Mammary epithelial cell (primary cell): ENCODE results near the gene TMEM222.

ENCODE experiments used
- EZH2 ChIP-seq: IDR thresholded peaks from 2 replicates; pipeline ENCODE4 v1.6.1; 2012; ENCODE audit warnings: low read length, inconsistent platforms, borderline replicate concordance
- TF ChIP-seq, protein P1 (sequence below), 2 donors: IDR thresholded peaks in 1 of 2; conservative IDR thresholded peaks in 1 of 2; 2 replicates each; pipeline ENCODE4 v1.5.1; 2011 to 2012; ENCODE audit warnings: inconsistent platforms in 2 of 2, low read length in 2 of 2, mild to moderate bottlenecking in 2 of 2, control low read depth in 1 of 2, low read depth in 1 of 2; ENCODE audit not compliant: insufficient read depth in 1 of 2; ENCODE audit errors: extremely low read depth in 1 of 2

DNA sequence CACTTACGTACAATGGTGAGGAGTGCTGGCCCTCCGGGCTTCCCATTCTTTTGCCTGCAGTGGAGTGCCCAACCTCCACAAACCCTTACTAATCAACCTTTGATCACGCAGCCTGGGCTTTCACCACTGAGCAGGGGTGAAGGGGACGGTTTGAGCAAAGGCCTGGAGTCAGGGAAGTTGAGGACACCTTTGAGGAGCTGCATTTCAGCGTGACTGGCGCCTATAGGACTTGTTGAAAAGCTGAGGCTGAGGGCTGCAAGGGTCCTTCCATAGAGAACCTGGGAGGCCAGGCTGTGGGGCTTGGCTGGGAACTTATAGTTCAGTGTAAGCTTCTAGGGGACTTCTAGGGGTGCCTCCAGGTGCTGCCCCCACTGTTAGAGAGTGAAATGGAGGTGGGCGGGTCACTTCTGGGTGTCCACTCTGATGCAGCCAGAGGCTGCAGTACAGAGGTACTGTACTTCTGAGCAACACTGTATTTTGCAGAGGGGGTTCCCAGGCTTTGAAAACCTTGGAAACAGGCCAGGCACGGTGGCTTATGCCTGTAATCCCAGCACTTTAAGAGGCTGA, 29.7 kb downstream of the TMEM222 start:
- TF ChIP-seq, protein P1, sequence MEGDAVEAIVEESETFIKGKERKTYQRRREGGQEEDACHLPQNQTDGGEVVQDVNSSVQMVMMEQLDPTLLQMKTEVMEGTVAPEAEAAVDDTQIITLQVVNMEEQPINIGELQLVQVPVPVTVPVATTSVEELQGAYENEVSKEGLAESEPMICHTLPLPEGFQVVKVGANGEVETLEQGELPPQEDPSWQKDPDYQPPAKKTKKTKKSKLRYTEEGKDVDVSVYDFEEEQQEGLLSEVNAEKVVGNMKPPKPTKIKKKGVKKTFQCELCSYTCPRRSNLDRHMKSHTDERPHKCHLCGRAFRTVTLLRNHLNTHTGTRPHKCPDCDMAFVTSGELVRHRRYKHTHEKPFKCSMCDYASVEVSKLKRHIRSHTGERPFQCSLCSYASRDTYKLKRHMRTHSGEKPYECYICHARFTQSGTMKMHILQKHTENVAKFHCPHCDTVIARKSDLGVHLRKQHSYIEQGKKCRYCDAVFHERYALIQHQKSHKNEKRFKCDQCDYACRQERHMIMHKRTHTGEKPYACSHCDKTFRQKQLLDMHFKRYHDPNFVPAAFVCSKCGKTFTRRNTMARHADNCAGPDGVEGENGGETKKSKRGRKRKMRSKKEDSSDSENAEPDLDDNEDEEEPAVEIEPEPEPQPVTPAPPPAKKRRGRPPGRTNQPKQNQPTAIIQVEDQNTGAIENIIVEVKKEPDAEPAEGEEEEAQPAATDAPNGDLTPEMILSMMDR (conservative IDR thresholded peaks at IDR 0.05 in 1 of 2, IDR thresholded peaks at IDR 0.05 in 1 of 2; ENCODE audit: extremely low read depth in 1 of 2, insufficient read depth in 1 of 2, low read depth in 1 of 2, low read length in 2 of 2), result no peak
- no peak for TF ChIP-seq EZH2
